ENCODE results near the gene FAM163B. TPM values are rescaled to one million over a fixed set of nuclear protein-coding genes. Genes with fewer than 3 reads are reported as not detected.

Gene FAM163B
- polyA plus RNA-seq, 1 of the 3 experiments (the other 2 are of a cell fraction) = 0.05 TPM

- no peaks in the 10 kb centered on the region for H3K36me3 ChIP-seq (replicated peaks in 1 of 2; ENCODE audit: control insufficient read depth in 1 of 2, insufficient read depth in 2 of 2, low read length in 1 of 2)
- peaks cover 0 to 32% of the 10 kb centered on the region in 2 experiments; a peak in 1 of 4 replicates for H3K4me1 ChIP-seq (ENCODE audit: control insufficient read depth in 1 of 2, insufficient read depth in 2 of 2, low read depth in 1 of 2, low read length in 1 of 2)
- 0 out of 2 replicates have a peak, but pooled peaks cover 9% of the 10 kb centered on the region for H3K9me3 ChIP-seq
- H3K4me2 ChIP-seq = no peak overlapping the region
- H3K27me3 ChIP-seq (ENCODE audit: insufficient read depth) = no peaks in the 10 kb centered on the region
- CTCF ChIA-PET = interaction anchor here (1.2 kb wide), 1 partner anchor 9 kb away, joined by 3 read pairs; no protein-coding TSS in a partner anchor
- 53% methylated on average over 8 of the region's 8 CpGs for WGBS (ENCODE audit: low lambda C conversion rate)
- H3K27ac ChIP-seq (ENCODE audit: low read depth in 2 of 2, low read length in 1 of 2) = no peak overlapping the region
- H3F3A ChIP-seq (replicated peaks; ENCODE audit: insufficient read depth) = no peaks in the 10 kb centered on the region
- H3K9ac ChIP-seq = no peak overlapping the region
- H3K4me3 ChIP-seq (ENCODE audit: low read depth in 2 of 2, low read length in 1 of 2) = no peak overlapping the region
- H2AFZ ChIP-seq (ENCODE audit: low read depth) = no peak overlapping the region
- DNase-seq = no peak
- no peaks in the 10 kb centered on the region for H3K9me2 ChIP-seq
- POLR2A ChIA-PET = no interaction called here
- no peaks in the 10 kb centered on the region for H4K20me1 ChIP-seq (ENCODE audit: insufficient read depth)
- TF ChIP-seq CTCF (IDR thresholded peaks at IDR 0.05) = no peak
- TF ChIP-seq RXRA (IDR thresholded peaks at IDR 0.05; ENCODE audit: borderline replicate concordance, low read depth) = no peak
- no peak for TF ChIP-seq RCOR1 (IDR thresholded peaks at IDR 0.05; ENCODE audit: low read length)
- TF ChIP-seq GATA2 (CRISPR knock-in tag; IDR thresholded peaks at IDR 0.05) = no peak
- TF ChIP-seq EP300 (IDR thresholded peaks at IDR 0.05; ENCODE audit: borderline replicate concordance in 1 of 2, low read depth in 1 of 2, low read length in 1 of 2) = no peak
- no peak for TF ChIP-seq GABPA (IDR thresholded peaks at IDR 0.05; ENCODE audit: low read depth)
- TF ChIP-seq TEAD4 (IDR thresholded peaks at IDR 0.05; ENCODE audit: borderline replicate concordance, insufficient read depth) = no peak
- TF ChIP-seq NRF1 (IDR thresholded peaks at IDR 0.05; ENCODE audit: low read depth, low read length) = no peak
- no peak for TF ChIP-seq RFX5 (IDR thresholded peaks at IDR 0.05; ENCODE audit: low read length)
- no peak for TF ChIP-seq ELF1 (IDR thresholded peaks at IDR 0.05)
- TF ChIP-seq FOXJ3 (CRISPR knock-in tag; IDR thresholded peaks at IDR 0.05) = no peak
- no peak for TF ChIP-seq MXI1 (IDR thresholded peaks at IDR 0.05; ENCODE audit: low read depth, low read length)
- no peak for TF ChIP-seq NFIC (IDR thresholded peaks at IDR 0.05; ENCODE audit: borderline replicate concordance)
- TF ChIP-seq SIN3A (IDR thresholded peaks at IDR 0.05; ENCODE audit: borderline replicate concordance, low read depth, low read length) = no peak
- no peak for TF ChIP-seq TCF12 (IDR thresholded peaks at IDR 0.05)
- no peak for TF ChIP-seq SMC3 (IDR thresholded peaks at IDR 0.05; ENCODE audit: low read depth, low read length)
- TF ChIP-seq MEF2A (IDR thresholded peaks at IDR 0.05; ENCODE audit: borderline replicate concordance, low read depth) = no peak
- no peak for TF ChIP-seq TAF1 (IDR thresholded peaks at IDR 0.05; ENCODE audit: borderline replicate concordance, low read depth, low read length)
- no peak for TF ChIP-seq RAD21 (IDR thresholded peaks at IDR 0.05; ENCODE audit: low read length)
- H3K79me2 ChIP-seq (ENCODE audit: insufficient read depth) = no peaks in the 10 kb centered on the region
Measured at GRCh38 chr9:133595910-133596309, 13.3 kb downstream of the FAM163B start.

GRCh38 chr9:133594310-133594709, 14.9 kb downstream of the FAM163B start:
- Histone ChIP-seq H4K20me1 (ENCODE audit: insufficient read depth) (no peaks in the 10 kb centered on the region), H3K27ac (ENCODE audit: low read depth in 2 of 2, low read length in 1 of 2) (peak overlapping the region in 1 of 2 experiments; percentile 64; a peak in 2 of 4 replicates), H3K79me2 (ENCODE audit: insufficient read depth) (no peaks in the 10 kb centered on the region), H3K4me3 (ENCODE audit: low read depth in 2 of 2, low read length in 1 of 2) (no peak overlapping the region), H3K27me3 (ENCODE audit: insufficient read depth) (no peaks in the 10 kb centered on the region), H3F3A (replicated peaks; ENCODE audit: insufficient read depth) (no peaks in the 10 kb centered on the region), H3K9me2 (no peaks in the 10 kb centered on the region), H3K4me2 (no peak overlapping the region), H3K9me3 (0 out of 2 replicates have a peak, but pooled peaks cover 9% of the 10 kb centered on the region), H3K36me3 (replicated peaks in 1 of 2; ENCODE audit: control insufficient read depth in 1 of 2, insufficient read depth in 2 of 2, low read length in 1 of 2) (no peaks in the 10 kb centered on the region), H3K9ac (no peak overlapping the region), H2AFZ (ENCODE audit: low read depth) (no peak overlapping the region), H3K4me1 (ENCODE audit: control insufficient read depth in 1 of 2, insufficient read depth in 2 of 2, low read depth in 1 of 2, low read length in 1 of 2) (peaks cover 0 to 37% of the 10 kb centered on the region in 2 experiments; a peak in 1 of 4 replicates)
- no peak for DNase-seq
- ChIA-PET POLR2A (interaction anchor here (1.0 to 1.2 kb wide), 3 partner anchors 8 to 99 kb away, joined by 4 to 5 read pairs (median 5); no protein-coding TSS in a partner anchor), CTCF (interaction anchor here (0.9 to 3.1 kb wide), 6 partner anchors 9 to 62 kb away, joined by 4 to 25 read pairs (median 4); partner anchors contain the start of gene DBH)
- TF ChIP-seq GABPA (IDR thresholded peaks at IDR 0.05; ENCODE audit: low read depth) (no peak), YY1 (IDR thresholded peaks at IDR 0.05; ENCODE audit: low read depth) (no peak), JUND (IDR thresholded peaks at IDR 0.05) (no peak), PBX3 (IDR thresholded peaks at IDR 0.05) (no peak), SIN3A (IDR thresholded peaks at IDR 0.05; ENCODE audit: borderline replicate concordance, low read depth, low read length) (no peak)
- WGBS (ENCODE audit: low lambda C conversion rate) = 60% methylated on average over 2 of the region's 2 CpGs

All from SK-N-SH (cell line).